GM19468 (cell line): ENCODE measurements around the gene IYD.
"Not testable (repeated sequence)": the region's sequence is repeated elsewhere in the genome, so short reads cannot be mapped to it uniquely, and the experiment has no call there.

Experiments
- ATAC-seq: cut with Tn5 transposase; IDR thresholded peaks from one replicate; pipeline ENCODE4 v1.9.1; 2021; ENCODE audit warnings: mild to moderate bottlenecking, moderate library complexity, moderate number of reproducible peaks; ENCODE audit not compliant: unreplicated experiment; ENCODE audit errors: extremely low read depth

Gene IYD

DNA sequence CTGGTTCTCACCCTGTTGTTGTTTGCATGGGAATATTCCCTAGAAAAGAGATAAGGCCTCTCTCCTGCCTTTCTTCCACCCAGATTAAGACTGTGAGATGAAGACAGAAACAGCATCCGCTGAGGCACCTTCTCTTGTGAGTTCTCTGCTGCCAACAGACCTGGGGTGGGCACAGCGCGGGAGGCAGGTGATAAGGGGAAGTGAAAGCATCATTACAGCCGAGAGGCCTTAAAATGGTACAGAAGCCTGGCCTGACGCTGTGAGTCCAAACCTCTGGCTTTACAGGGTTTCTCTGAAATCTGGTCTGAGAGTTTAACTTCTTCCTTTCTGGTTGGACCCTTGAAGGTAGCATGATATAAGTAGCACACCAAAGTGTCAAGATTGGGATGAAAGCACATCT is 21.0 kb upstream of the IYD start:
- peak; percentile 61 for ATAC-seq

DNA sequence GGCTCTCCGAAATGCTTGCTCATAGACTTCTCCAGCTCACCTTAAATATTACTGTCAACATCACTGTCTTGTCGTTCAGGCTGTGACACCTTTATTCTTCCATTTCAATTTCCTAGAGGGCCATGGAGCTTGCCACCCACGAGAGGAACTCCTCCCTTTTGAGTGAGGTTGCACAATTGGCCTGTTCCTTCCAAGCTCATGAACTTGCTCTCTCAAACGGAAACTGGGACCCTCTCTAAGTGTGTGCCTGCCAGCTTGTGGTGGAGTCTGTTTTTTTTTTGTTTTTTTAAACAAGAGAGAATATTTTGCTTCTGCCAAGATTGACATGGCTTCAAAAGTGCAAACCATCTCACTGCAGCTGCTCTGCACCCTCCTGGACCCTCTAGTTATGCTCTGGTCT is 19.3 kb upstream of the IYD start:
- no peak for ATAC-seq

DNA sequence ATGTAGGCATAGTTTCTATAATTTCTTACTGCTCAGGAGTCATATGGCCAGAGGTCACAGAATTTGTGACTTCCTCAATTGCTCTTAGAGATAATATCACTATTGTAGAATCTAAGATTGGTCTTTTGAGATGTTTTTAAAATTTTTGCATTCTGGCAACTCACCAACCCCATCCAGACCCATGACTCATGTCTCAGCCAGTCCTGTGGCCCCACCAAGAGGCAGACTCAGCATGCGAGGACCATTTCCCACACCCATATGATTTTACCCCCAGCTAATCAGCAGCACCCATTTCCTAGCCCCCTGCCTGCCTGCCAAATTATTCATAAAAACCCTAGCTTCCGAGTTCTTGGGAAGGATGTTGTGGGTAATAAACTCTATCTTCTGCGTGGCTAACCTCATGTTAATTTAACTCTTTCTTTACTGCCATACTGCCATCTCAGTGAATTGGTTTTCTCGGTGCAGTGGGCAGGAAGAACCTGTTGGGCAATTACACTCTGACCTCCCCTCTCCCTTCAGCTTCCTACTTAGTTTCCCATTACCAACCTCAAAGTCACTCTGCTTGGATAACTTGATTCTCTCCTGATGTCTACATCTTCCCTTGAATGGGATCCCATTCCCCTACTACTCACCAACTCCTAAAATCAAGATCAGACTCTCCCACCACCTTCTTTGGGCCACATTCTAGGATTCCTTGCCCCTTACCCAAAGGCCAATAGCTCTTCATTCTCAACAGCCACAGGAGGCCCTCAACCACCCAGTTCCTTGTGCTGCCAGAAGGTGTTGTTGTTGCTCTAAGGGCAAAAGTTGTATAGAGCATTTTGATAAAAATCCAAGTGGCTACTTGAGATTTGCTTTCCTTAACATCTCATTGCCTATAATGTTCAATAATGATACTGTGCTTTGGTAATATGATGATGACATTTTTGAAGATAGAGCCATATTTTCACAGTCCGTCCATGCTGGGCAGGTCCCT is 16.2 kb upstream of the IYD start:
- no peak for ATAC-seq

DNA sequence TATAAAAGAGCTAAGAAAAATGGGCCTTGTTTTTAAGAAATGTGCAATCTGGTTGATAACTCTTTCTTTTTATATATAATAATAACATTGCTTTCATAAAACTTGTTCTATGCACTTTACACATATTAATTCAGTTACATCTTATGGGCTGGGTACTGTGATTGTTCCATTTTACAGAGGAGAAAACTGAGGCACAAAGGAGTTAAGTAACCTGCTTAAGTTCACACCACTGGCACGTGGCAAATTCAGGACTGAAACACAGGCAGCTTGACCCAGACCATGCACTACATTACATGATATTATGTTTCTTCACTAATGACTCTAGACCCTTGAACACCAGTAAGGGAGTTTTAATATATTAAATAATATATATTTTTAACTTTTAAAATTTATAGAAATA is 15.4 kb upstream of the IYD start:
- ATAC-seq = no peak

DNA sequence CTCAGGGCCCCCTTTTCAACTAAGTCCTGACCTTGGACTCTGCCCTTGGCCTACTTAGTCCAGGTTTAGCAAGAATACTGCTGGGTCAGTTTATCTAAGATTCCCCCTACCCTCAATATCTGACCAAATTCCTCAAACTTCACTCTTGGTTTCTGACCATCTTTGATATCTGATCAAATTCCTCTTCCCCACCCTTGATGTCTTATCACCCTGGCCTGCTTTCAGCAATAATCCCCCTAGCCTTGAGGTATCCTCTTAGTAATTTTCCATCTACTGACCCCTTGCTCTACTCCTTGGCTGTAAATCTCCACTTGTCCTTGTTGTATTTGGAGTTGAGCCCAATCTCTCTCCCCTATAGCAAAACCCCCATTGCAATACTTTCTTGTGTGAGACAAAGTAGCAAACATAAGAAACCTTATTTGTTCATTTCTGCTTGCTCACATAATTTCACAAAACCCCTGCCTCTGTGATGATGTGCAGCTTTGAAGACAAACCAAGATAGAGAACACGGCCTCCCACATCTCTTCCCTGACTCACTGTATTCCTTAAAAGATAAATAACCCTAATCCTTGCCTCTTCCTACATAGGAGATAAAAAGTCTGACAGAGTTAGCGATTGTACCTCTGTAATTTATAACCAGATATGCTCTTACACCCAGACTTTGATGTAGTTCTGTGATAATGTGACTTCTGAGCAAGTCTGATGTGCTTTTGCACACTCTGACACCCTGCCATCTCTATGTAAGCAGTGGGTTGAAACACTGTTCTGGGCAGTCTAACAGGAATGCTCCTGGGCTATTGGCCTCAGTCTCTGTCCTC is 13.8 kb upstream of the IYD start:
- no peak for ATAC-seq

DNA sequence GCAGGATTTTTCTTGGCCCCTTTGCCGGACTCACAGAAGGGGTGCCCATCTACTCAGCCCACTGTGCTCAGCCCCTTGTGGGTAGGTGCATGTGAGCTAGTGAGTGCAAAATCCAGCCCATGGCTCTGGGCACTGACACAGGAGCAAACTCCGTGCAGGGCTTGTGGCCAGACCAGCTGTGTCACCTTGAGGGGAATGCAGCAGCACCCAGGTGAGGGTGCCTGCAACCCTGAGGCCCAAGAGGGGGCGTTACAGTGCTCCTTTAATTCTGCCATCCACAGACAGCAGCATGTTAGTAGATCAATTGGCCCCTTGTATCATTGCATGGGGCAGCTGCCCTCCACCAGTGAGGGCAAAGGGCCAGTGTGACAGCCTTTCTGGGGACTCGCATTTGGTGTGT is 12.9 kb upstream of the IYD start:
- ATAC-seq = no peak

DNA sequence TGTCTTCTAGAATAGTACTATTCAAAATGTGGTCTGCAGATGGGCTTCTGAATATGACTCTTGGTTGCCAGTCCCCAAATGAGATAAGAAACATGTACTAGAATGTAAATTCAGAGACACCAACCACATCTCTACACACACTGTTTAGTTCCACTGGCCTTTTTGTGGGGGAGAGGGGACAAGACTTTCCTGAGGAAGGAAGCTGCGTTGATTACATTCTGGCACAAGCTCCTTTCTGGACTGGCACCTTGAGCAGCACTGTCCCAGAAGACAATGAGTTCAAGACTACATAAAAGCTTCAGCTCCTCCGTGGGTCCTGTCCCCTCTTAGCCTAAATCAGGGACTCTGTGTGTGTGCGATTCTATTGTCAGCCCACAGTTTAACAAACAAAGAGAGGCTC is 6.9 kb upstream of the IYD start:
- ATAC-seq = no peak

DNA sequence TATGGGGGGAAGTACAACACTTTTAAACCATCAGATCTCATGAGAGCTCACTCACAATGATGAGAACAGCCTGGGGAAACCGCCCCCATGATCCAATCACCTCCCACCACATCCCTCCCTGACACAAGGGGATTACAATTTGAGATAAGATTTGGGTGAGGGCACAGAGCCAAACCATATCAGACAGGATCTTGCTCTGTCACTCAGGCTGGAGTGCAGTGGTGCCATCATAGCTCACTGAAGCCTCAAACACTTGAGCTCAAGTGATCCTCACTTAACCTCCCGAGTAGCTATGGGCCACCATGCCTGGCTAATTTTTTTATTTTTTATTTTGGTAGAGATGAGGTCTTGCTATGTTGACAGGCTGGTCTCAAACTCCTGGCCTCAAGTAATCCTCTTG is 5.1 kb upstream of the IYD start:
- ATAC-seq = no peak

DNA sequence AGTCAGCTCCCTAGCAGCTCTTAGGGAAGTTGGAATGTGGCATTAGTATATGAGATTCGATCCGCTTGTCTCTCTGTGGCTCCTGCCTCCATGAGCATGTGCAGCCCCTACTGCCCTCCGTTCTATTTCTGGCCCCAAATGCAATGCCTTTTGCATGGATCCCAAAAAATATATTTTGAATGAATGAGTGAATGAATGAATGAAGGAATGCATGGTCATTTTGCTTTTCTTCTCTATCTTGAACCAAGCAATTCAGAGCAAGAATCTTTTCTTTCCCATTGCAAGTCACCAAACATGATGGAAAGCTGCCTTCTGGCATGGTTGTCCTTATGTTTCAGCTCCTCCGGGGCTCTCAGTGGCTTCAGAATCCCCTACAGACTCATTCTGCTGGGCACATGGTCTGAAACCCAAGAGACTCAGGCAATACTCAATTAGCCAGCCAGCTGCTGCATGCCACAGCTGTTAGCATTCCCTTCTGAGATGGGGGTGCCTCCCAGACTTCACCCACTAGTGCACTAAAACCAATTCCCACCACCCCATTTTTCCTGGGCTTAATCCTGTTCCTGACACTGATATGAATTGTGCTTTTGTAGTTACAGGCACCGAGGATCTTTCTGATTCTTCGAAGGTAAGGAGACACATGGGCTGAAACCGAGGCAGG is 2.6 kb upstream of the IYD start:
- ATAC-seq = no peak

DNA sequence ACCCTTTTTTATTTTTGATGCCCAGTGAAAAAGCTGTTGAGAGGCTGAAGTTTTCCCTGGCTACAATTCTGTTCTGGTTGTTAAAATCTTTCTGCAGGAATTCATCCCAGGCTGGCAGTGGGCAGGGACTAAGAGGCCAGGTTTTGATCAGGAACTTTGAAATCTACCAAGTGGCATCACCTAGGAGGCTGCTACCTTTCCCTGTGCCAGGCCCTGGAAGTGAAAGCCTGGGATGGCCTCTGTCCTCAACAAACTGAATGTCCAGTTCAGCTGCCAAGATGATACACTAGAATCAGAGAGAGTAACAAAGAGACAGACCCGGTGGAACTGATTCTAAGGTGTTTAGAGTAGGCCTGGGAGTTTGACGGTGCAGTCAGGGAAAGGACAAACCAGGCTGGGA is 596 bp downstream of the IYD start:
- ATAC-seq = no peak

DNA sequence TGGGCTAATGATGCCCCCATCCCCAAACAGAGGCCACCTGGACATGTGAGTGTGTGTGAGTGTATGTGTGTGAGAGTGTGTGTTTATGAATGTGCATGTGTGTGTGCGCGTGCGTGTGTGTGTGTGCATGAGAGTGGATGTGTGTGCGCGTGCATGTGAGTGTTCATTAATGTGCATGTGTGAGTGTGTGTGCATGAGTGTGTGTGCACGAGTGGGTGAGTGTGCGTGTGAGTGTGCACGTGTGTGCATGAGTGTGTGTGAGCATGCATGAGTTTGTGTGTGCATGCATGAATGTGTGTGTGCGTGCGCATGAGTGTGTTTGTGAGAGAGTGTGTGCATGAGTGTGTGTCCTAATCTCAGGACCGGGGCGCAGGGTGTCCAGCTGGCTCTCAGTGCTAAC is 1.3 kb downstream of the IYD start:
- ATAC-seq = no peak

DNA sequence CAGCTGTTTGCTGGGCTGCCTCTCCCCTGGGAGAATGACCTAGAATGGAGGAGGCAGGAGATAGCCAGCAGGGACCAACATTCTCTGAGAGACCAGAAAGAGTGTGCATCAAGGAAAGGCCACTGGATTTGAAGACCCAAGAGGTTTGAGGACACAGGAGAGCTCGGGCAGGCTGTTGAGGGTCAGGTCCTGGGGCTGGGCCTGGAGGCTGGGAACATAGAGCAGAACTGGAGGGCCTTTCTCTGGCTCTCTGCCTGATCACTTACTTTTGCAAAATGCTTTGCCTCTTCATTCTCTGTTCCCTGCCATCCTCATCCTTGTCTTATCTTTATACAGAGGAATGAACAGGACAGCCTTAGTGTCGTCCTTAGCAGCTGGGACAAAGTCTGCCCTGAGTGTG is 2.5 kb downstream of the IYD start:
- no peak for ATAC-seq

DNA sequence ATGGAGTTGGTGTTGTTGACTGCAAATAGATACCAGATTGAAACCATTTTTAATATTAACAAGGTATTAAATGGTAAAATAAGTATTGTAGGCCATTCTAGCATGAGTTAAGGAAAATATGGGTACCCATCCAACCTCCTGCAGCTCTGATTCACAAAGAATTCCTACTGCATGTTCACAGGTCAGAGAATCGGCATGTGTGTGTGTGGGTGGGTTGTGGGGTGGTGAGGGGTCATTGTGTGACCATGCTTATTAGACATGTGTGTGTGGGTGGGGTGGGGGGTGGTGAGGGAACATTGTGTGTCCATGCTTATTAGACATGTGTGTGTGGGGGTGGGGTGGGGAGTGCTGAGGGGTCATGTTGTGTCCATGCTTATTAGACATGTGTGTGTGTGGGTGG is 3.2 kb downstream of the IYD start:
- no peak for ATAC-seq

DNA sequence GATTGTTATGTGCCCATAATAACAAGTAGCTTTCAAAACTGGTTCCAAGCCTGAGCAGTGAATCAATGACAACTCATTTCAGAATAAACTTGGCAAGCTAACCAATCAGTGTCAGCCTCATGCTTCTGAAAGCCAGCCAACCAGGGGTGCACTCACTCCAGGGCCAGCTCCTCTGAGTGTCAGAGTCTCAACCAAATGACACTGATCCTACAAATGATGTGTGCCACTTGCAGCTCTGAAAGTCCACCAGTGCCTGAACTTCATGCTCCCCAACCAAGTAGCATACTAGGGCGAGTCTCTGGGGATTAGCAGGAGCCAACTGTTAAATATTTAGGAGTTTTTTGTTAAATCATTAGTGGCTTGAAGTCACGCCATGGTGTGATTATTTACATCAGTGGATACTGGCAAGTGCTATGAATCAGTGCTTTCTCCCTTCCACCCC is 4.5 kb downstream of the IYD start:
- no peak for ATAC-seq

DNA sequence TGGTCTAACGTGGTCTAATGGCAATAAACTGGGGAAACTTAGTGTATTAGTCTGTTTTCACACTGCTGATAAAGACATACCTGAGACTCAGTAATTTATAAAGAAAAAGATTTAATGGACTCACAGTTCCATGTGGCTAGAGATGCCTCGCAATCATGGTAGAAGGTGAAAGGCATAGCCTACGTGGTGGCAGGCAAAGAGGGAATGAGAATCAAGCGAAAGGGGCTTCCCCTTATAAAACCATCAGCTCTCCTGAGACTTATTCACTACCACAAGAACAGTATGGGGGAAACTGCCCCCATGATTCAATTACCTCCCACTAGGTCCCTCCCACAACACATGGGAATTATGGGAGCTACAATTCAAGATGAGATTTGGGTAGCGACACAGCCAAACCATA is 5.5 kb downstream of the IYD start:
- ATAC-seq = not testable (repeated sequence)

DNA sequence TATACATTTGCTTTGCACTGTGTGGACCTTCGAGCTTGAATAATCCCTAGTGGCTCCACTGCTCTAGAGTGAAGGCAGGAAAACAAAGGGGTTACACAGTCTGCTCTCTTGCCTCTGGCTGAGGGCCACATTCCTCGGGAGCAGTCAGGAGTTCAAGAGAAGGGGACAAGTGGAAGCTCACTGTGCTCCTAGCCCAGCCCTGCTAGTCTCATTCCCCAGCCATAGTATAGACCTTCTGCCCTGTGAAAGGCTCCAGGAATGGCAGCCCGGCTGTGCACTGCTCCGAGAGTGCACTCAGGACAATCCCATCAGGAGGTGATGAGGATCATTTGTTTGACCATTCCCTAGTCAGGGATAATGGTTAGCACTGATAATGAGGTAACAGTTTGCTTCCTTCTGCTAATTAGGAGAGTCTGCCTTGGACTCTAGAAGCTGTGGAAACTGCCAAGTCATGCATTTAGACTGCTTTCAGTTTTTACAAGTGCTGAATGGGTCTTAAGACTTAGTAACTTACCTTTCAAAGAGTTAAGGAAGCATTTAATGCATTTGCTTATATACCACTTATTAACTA is 8.5 kb downstream of the IYD start:
- no peak for ATAC-seq

DNA sequence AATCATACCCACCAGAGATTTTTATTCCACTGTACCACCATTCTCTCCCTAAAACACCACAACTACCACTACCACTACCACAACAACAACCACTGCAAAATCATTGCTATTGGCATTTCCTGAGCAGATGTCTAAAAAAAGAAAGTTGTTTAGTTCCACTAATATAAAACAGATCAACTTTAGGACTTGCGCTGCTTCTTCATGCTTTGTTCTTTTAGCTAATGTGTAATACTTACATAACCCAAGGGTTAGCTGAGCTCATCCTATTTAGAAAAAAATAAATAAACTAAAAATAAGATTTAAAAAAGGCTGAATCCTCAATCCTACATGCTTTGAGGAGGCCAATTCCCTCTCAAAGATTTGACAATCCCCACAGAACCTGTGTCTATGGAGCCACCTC is 11.4 kb downstream of the IYD start:
- no peak for ATAC-seq

DNA sequence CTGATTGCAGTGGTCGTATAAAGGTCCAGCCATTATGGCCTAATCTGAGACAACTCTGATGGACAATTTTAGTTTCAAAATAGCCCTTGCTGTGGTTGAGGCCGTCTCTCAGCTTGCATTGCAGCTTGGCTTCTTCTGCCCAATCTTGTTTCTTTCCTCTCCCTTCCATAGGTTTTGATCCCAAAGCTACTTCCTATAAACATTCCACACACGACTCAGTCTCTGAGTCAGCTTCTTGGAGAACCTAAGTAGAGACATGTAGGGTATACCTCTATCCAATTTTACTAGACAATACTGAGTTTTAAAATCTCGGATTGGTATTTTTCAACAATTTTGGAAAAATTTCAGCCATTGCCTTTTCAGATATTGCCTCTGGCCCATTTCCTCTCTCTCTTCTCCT is 13.4 kb downstream of the IYD start:
- no peak for ATAC-seq

DNA sequence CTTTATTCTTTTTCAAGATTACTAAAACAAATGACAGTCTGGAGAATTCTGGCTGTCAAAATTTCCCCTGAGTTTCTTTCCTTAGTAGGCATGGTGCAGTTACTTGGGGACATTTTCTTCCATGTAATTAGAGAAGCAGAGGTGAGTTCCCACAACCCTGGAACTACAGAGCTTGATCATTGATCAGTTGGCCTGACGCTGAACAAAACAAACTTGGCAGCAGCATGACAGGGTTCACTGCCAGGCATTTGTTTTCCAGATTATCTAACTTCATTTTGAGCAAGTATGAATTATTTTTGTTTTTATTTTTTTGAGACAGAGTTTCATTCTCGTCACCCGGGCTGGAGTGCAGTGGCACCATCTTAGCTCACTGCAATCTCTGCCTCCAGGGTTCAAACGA is 22.6 kb downstream of the IYD start:
- no peak for ATAC-seq

DNA sequence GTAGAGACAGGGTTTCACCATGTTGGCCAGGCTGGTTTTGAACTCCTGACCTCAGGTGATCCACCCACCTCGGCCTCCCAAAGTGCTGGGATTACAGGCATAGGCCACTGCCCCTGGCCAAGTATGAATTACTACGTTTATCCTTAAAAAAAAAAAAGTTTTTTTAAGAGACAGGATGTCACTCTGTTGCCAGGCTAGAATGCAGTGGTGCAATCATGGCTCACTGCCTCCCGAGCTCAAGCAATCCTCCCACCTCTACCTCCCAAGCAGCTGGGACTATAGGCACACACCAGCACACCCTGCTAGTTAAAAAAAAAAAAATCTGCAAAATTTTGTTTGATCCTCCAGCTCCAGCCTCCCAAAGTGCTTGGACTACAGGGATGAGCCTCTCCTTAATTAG is 23.1 kb downstream of the IYD start:
- no peak for ATAC-seq
